Measurements from ENCODE around the gene RSPH9. TPM values are rescaled to one million over a fixed set of nuclear protein-coding genes. Genes with fewer than 3 reads are reported as not detected.

The RSPH9 gene
- total and polyA plus RNA-seq, 2 experiments from 2014 or later, result 0.10 to 0.39 TPM

Other genes with a start within 250 kb of the RSPH9 start
- 16.7 and 16.9 TPM in 2 replicates for gene ABCC10, start 217.5 kb upstream of the RSPH9 start, total RNA-seq (2014; rRNA removed; shearing (Covaris generic))
- gene ABCC10, start 217.5 kb upstream of the RSPH9 start, polyA plus RNA-seq (2016; fragmentation: Nextera tagmentation; extraction: Ambion mirVana), result 17.5 and 18.9 TPM in 2 replicates
- 0.16 and 0.21 TPM in 2 replicates for gene DLK2, start 189.5 kb upstream of the RSPH9 start, total RNA-seq (2014; rRNA removed; shearing (Covaris generic))
- 0.47 and 0.57 TPM in 2 replicates for gene DLK2, start 189.5 kb upstream of the RSPH9 start, polyA plus RNA-seq (2016; fragmentation: Nextera tagmentation; extraction: Ambion mirVana)
- gene TJAP1, start 167.5 kb upstream of the RSPH9 start, total RNA-seq (2014; rRNA removed; shearing (Covaris generic)), result 33.3 and 34.3 TPM in 2 replicates
- 16.9 and 17.6 TPM in 2 replicates for gene TJAP1, start 167.5 kb upstream of the RSPH9 start, polyA plus RNA-seq (2016; fragmentation: Nextera tagmentation; extraction: Ambion mirVana)
- gene LRRC73, start 134.7 kb upstream of the RSPH9 start, total RNA-seq (2014; rRNA removed; shearing (Covaris generic)), result 0.08 and 0.59 TPM in 2 replicates
- 0.26 TPM in 1 of 2 replicates, not detected in the other for gene LRRC73, start 134.7 kb upstream of the RSPH9 start, polyA plus RNA-seq (2016; fragmentation: Nextera tagmentation; extraction: Ambion mirVana)
- 94.3 and 119 TPM in 2 replicates for gene YIPF3, start 128.1 kb upstream of the RSPH9 start, total RNA-seq (2014; rRNA removed; shearing (Covaris generic))
- gene YIPF3, start 128.1 kb upstream of the RSPH9 start, polyA plus RNA-seq (2016; fragmentation: Nextera tagmentation; extraction: Ambion mirVana), result 60.6 and 64.4 TPM in 2 replicates
- 18.1 and 26.6 TPM in 2 replicates for gene POLR1C, start 127.9 kb upstream of the RSPH9 start, total RNA-seq (2014; rRNA removed; shearing (Covaris generic))
- gene POLR1C, start 127.9 kb upstream of the RSPH9 start, polyA plus RNA-seq (2016; fragmentation: Nextera tagmentation; extraction: Ambion mirVana), result 47.0 and 48.9 TPM in 2 replicates
- gene XPO5, start 69.0 kb upstream of the RSPH9 start, total RNA-seq (2014; rRNA removed; shearing (Covaris generic)), result 77.4 and 95.2 TPM in 2 replicates
- gene XPO5, start 69.0 kb upstream of the RSPH9 start, polyA plus RNA-seq (2016; fragmentation: Nextera tagmentation; extraction: Ambion mirVana), result 28.4 and 28.5 TPM in 2 replicates
- gene POLH, start 68.9 kb upstream of the RSPH9 start, total RNA-seq (2014; rRNA removed; shearing (Covaris generic)), result 7.9 and 9.4 TPM in 2 replicates
- gene POLH, start 68.9 kb upstream of the RSPH9 start, polyA plus RNA-seq (2016; fragmentation: Nextera tagmentation; extraction: Ambion mirVana), result 4.2 and 5.8 TPM in 2 replicates
- gene GTPBP2, start 15.8 kb upstream of the RSPH9 start, total RNA-seq (2014; rRNA removed; shearing (Covaris generic)), result 46.4 and 55.9 TPM in 2 replicates
- 14.9 and 17.5 TPM in 2 replicates for gene GTPBP2, start 15.8 kb upstream of the RSPH9 start, polyA plus RNA-seq (2016; fragmentation: Nextera tagmentation; extraction: Ambion mirVana)
- gene MAD2L1BP, start 9.2 kb upstream of the RSPH9 start, total RNA-seq (2014; rRNA removed; shearing (Covaris generic)), result 39.6 and 51.7 TPM in 2 replicates
- gene MAD2L1BP, start 9.2 kb upstream of the RSPH9 start, polyA plus RNA-seq (2016; fragmentation: Nextera tagmentation; extraction: Ambion mirVana), result 26.6 and 27.2 TPM in 2 replicates
- 51.7 and 62.7 TPM in 2 replicates for gene MRPS18A, start 42.8 kb downstream of the RSPH9 start, total RNA-seq (2014; rRNA removed; shearing (Covaris generic))
- 58.6 and 58.9 TPM in 2 replicates for gene MRPS18A, start 42.8 kb downstream of the RSPH9 start, polyA plus RNA-seq (2016; fragmentation: Nextera tagmentation; extraction: Ambion mirVana)
- gene VEGFA, start 125.2 kb downstream of the RSPH9 start, total RNA-seq (2014; rRNA removed; shearing (Covaris generic)), result 55.9 and 61.1 TPM in 2 replicates
- 10.9 and 13.3 TPM in 2 replicates for gene VEGFA, start 125.2 kb downstream of the RSPH9 start, polyA plus RNA-seq (2016; fragmentation: Nextera tagmentation; extraction: Ambion mirVana)

All from GM23338 (cell line).